ENCODE results near the gene EIF4E3. TPM values are rescaled to one million over a fixed set of nuclear protein-coding genes. Genes with fewer than 3 reads are reported as not detected.

EIF4E3 gene
- polyA plus RNA-seq, 1 of the 3 experiments (the other 2 are of a cell fraction), result 0.67 TPM

DNA sequence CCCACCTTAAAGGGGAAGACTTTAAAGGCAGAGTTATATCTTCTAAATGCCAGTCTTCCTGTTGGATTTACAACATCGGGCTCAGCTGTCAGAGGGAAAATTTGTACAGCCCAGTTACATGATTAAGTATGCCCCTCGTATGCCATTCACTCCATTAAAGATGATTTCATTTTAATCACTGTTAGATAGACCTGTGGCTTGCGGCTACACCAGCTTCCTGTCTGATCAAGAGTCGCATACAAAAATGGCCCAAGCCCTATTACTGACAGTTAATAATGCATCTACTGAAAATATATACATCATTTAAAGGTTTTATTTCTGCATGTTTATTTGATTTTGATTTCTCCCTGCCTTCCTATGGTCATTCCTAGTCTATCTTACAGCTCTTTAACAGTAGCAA lies 7.1 kb downstream of the EIF4E3 start:
- H3K4me2 ChIP-seq, result no peak overlapping the region
- no peaks in the 10 kb centered on the region for H4K20me1 ChIP-seq (ENCODE audit: insufficient read depth)
- H3K79me2 ChIP-seq (ENCODE audit: insufficient read depth), result no peaks in the 10 kb centered on the region
- POLR2A ChIA-PET, result no interaction called here
- peaks cover 12% of the 10 kb centered on the region for H3K27me3 ChIP-seq (ENCODE audit: insufficient read depth)
- no peaks in the 10 kb centered on the region for H3F3A ChIP-seq (replicated peaks; ENCODE audit: insufficient read depth)
- DNase-seq, result no peak
- H2AFZ ChIP-seq (ENCODE audit: low read depth), result no peak overlapping the region
- no peak overlapping the region for H3K9ac ChIP-seq
- H3K27ac ChIP-seq (ENCODE audit: low read depth in 2 of 2, low read length in 1 of 2), result no peak overlapping the region
- CTCF ChIA-PET, result interaction anchor here (1.1 kb wide), 1 partner anchor 12 kb away, joined by 5 read pairs; no protein-coding TSS in a partner anchor
- H3K9me2 ChIP-seq, result no peaks in the 10 kb centered on the region
- WGBS (ENCODE audit: low lambda C conversion rate), result 67% methylated on average over 4 of the region's 4 CpGs
- H3K36me3 ChIP-seq (replicated peaks in 1 of 2; ENCODE audit: control insufficient read depth in 1 of 2, insufficient read depth in 2 of 2, low read length in 1 of 2), result no peaks in the 10 kb centered on the region
- no peaks in the 10 kb centered on the region for H3K9me3 ChIP-seq
- H3K4me3 ChIP-seq (ENCODE audit: low read depth in 2 of 2, low read length in 1 of 2), result no peak overlapping the region
- no peak for TF ChIP-seq SIN3A (IDR thresholded peaks at IDR 0.05; ENCODE audit: borderline replicate concordance, low read depth, low read length)
- TF ChIP-seq TEAD4 (IDR thresholded peaks at IDR 0.05; ENCODE audit: borderline replicate concordance, insufficient read depth), result no peak
- no peak for TF ChIP-seq MXI1 (IDR thresholded peaks at IDR 0.05; ENCODE audit: low read depth, low read length)
- TF ChIP-seq NFIC (IDR thresholded peaks at IDR 0.05; ENCODE audit: borderline replicate concordance), result no peak
- TF ChIP-seq, protein P1, sequence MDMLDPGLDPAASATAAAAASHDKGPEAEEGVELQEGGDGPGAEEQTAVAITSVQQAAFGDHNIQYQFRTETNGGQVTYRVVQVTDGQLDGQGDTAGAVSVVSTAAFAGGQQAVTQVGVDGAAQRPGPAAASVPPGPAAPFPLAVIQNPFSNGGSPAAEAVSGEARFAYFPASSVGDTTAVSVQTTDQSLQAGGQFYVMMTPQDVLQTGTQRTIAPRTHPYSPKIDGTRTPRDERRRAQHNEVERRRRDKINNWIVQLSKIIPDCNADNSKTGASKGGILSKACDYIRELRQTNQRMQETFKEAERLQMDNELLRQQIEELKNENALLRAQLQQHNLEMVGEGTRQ (IDR thresholded peaks at IDR 0.05; ENCODE audit: borderline replicate concordance, low read depth, low read length), result no peak
- no peak for TF ChIP-seq ELF1 (IDR thresholded peaks at IDR 0.05)
- TF ChIP-seq EP300 (IDR thresholded peaks at IDR 0.05; ENCODE audit: borderline replicate concordance in 1 of 2, low read depth in 1 of 2, low read length in 1 of 2), result no peak
- no peak for TF ChIP-seq FOSL2 (IDR thresholded peaks at IDR 0.05; ENCODE audit: borderline replicate concordance, low read depth)
- no peak for TF ChIP-seq POLR2AphosphoS5 (IDR thresholded peaks at IDR 0.05; ENCODE audit: low read depth, low read length)
- TF ChIP-seq SMC3 (IDR thresholded peaks at IDR 0.05; ENCODE audit: low read depth, low read length), result no peak
- no peak for TF ChIP-seq RAD21 (IDR thresholded peaks at IDR 0.05; ENCODE audit: low read length)
- TF ChIP-seq, protein P2, sequence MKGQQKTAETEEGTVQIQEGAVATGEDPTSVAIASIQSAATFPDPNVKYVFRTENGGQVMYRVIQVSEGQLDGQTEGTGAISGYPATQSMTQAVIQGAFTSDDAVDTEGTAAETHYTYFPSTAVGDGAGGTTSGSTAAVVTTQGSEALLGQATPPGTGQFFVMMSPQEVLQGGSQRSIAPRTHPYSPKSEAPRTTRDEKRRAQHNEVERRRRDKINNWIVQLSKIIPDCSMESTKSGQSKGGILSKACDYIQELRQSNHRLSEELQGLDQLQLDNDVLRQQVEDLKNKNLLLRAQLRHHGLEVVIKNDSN (IDR thresholded peaks at IDR 0.05; ENCODE audit: borderline replicate concordance, low read depth), result no peak
- TF ChIP-seq YY1 (IDR thresholded peaks at IDR 0.05; ENCODE audit: low read depth), result no peak
- TF ChIP-seq, protein P3, sequence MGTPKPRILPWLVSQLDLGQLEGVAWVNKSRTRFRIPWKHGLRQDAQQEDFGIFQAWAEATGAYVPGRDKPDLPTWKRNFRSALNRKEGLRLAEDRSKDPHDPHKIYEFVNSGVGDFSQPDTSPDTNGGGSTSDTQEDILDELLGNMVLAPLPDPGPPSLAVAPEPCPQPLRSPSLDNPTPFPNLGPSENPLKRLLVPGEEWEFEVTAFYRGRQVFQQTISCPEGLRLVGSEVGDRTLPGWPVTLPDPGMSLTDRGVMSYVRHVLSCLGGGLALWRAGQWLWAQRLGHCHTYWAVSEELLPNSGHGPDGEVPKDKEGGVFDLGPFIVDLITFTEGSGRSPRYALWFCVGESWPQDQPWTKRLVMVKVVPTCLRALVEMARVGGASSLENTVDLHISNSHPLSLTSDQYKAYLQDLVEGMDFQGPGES (IDR thresholded peaks at IDR 0.05; ENCODE audit: low read depth, low read length), result no peak
- no peak for TF ChIP-seq JUND (IDR thresholded peaks at IDR 0.05)
- no peaks in the 10 kb centered on the region for H3K4me1 ChIP-seq (ENCODE audit: control insufficient read depth in 1 of 2, insufficient read depth in 2 of 2, low read depth in 1 of 2, low read length in 1 of 2)

DNA sequence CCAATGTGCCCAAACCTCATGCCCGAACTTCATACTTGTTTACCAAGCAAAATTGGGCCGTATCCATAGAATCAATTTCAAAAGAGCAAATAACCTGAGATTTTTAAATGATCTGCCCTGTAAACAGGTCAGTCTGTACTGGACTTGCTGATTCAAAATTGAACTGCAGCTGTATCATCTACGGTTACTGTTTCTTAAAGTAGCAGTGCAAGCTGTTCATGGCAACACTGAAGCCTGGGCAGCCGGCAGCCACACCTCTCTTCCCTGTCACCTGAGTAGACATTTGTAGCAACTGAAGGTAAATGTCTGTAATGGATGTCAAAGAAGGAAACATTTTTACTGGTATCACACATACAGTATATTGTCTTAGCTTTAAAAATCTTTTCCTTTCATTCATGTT lies 10.6 kb downstream of the EIF4E3 start:
- Histone ChIP-seq H3K4me3 (ENCODE audit: low read depth in 2 of 2, low read length in 1 of 2) (no peak overlapping the region), H3K4me1 (ENCODE audit: control insufficient read depth in 1 of 2, insufficient read depth in 2 of 2, low read depth in 1 of 2, low read length in 1 of 2) (no peaks in the 10 kb centered on the region; a peak in 1 of 4 replicates), H3K9me3 (no peaks in the 10 kb centered on the region), H3K36me3 (replicated peaks in 1 of 2; ENCODE audit: control insufficient read depth in 1 of 2, insufficient read depth in 2 of 2, low read length in 1 of 2) (no peaks in the 10 kb centered on the region), H3K9me2 (no peaks in the 10 kb centered on the region), H3K79me2 (ENCODE audit: insufficient read depth) (no peaks in the 10 kb centered on the region), H3K9ac (no peak overlapping the region), H3K27me3 (ENCODE audit: insufficient read depth) (no peaks in the 10 kb centered on the region), H3F3A (replicated peaks; ENCODE audit: insufficient read depth) (no peaks in the 10 kb centered on the region), H2AFZ (ENCODE audit: low read depth) (no peak overlapping the region), H3K27ac (ENCODE audit: low read depth in 2 of 2, low read length in 1 of 2) (no peak overlapping the region), H4K20me1 (ENCODE audit: insufficient read depth) (no peaks in the 10 kb centered on the region), H3K4me2 (no peak overlapping the region)
- CTCF ChIA-PET, result interaction anchor here (1.4 to 1.6 kb wide), 2 partner anchors 10 to 16 kb away, joined by 3 to 4 read pairs; no protein-coding TSS in a partner anchor
- POLR2A ChIA-PET, result no interaction called here
- WGBS (ENCODE audit: low lambda C conversion rate), result 69% methylated on average over 4 of the region's 4 CpGs
- DNase-seq, result no peak
- TF ChIP-seq CHD2 (IDR thresholded peaks at IDR 0.05; ENCODE audit: low read length, partially characterized antibody), result no peak
- TF ChIP-seq, protein P3 (IDR thresholded peaks at IDR 0.05; ENCODE audit: low read depth, low read length), result no peak
- TF ChIP-seq FOXJ3 (CRISPR knock-in tag; IDR thresholded peaks at IDR 0.05), result no peak
- TF ChIP-seq, protein P4, sequence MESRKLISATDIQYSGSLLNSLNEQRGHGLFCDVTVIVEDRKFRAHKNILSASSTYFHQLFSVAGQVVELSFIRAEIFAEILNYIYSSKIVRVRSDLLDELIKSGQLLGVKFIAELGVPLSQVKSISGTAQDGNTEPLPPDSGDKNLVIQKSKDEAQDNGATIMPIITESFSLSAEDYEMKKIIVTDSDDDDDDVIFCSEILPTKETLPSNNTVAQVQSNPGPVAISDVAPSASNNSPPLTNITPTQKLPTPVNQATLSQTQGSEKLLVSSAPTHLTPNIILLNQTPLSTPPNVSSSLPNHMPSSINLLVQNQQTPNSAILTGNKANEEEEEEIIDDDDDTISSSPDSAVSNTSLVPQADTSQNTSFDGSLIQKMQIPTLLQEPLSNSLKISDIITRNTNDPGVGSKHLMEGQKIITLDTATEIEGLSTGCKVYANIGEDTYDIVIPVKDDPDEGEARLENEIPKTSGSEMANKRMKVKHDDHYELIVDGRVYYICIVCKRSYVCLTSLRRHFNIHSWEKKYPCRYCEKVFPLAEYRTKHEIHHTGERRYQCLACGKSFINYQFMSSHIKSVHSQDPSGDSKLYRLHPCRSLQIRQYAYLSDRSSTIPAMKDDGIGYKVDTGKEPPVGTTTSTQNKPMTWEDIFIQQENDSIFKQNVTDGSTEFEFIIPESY (IDR thresholded peaks at IDR 0.05; ENCODE audit: borderline replicate concordance, low read depth), result no peak
- TF ChIP-seq, protein P5, sequence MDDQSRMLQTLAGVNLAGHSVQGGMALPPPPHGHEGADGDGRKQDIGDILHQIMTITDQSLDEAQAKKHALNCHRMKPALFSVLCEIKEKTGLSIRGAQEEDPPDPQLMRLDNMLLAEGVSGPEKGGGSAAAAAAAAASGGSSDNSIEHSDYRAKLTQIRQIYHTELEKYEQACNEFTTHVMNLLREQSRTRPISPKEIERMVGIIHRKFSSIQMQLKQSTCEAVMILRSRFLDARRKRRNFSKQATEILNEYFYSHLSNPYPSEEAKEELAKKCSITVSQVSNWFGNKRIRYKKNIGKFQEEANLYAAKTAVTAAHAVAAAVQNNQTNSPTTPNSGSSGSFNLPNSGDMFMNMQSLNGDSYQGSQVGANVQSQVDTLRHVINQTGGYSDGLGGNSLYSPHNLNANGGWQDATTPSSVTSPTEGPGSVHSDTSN (IDR thresholded peaks at IDR 0.05), result no peak
- TF ChIP-seq, protein P6, sequence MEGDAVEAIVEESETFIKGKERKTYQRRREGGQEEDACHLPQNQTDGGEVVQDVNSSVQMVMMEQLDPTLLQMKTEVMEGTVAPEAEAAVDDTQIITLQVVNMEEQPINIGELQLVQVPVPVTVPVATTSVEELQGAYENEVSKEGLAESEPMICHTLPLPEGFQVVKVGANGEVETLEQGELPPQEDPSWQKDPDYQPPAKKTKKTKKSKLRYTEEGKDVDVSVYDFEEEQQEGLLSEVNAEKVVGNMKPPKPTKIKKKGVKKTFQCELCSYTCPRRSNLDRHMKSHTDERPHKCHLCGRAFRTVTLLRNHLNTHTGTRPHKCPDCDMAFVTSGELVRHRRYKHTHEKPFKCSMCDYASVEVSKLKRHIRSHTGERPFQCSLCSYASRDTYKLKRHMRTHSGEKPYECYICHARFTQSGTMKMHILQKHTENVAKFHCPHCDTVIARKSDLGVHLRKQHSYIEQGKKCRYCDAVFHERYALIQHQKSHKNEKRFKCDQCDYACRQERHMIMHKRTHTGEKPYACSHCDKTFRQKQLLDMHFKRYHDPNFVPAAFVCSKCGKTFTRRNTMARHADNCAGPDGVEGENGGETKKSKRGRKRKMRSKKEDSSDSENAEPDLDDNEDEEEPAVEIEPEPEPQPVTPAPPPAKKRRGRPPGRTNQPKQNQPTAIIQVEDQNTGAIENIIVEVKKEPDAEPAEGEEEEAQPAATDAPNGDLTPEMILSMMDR (IDR thresholded peaks at IDR 0.05), result no peak

Data from SK-N-SH (cell line).